Measurements from ENCODE around the gene LRG1. TPM values are rescaled to one million over a fixed set of nuclear protein-coding genes. Genes with fewer than 3 reads are reported as not detected.

LRG1 gene
- total RNA-seq, 1 experiment from 2014 or later: 0.51 TPM

- no peak for ATAC-seq
These were observed 22.9 kb downstream of the LRG1 start for GRCh38 chr19:4516939-4517300.

GRCh38 chr19:4516199-4516938 lies 23.5 kb downstream of the LRG1 start:
- Histone ChIP-seq H3K36me3 (ENCODE audit: low read depth, low read length) (no peaks in the 10 kb centered on the region), H3F3A (ENCODE audit: low read length, unreplicated experiment) (no peaks in the 10 kb centered on the region), H3K9ac (ENCODE audit: low read length) (no peak overlapping the region), H3K9me3 (ENCODE audit: low read length) (no peaks in the 10 kb centered on the region), H3K9me2 (replicated peaks; ENCODE audit: low read length) (no peaks in the 10 kb centered on the region), H3K4me1 (ENCODE audit: insufficient read depth, low read length) (peaks cover 19% of the 10 kb centered on the region), H3K27ac (ENCODE audit: low read length) (no peak overlapping the region), H3K79me2 (ENCODE audit: low read length) (no peaks in the 10 kb centered on the region), H2AFZ (ENCODE audit: low read length) (no peak overlapping the region), H3K4me3 (ENCODE audit: low read length) (no peak overlapping the region), H4K20me1 (ENCODE audit: low read length) (no peaks in the 10 kb centered on the region), H3K4me2 (ENCODE audit: low read length) (no peak overlapping the region), H3K27me3 (ENCODE audit: low read length) (no peaks in the 10 kb centered on the region)
- CTCF ChIA-PET: no interaction called here
- no TSS peak for BruUV-seq (replicated peaks)
- POLR2A ChIA-PET (ENCODE audit: unreplicated experiment): no interaction called here
- DNase-seq: no peak
- ATAC-seq: no peak
- intact Hi-C loops (cut with micrococcal nuclease): loop anchor here (5.0 kb wide), 1 partner anchor 44 kb away; the partner anchor contains the start of gene HDGFL2
- TF ChIP-seq EZH2phosphoT487 (IDR thresholded peaks at IDR 0.05; ENCODE audit: borderline replicate concordance, low read length): no peak
- no peak for TF ChIP-seq CTCF (conservative IDR thresholded peaks at IDR 0.05; ENCODE audit: low read depth, low read length)
- no peak for TF ChIP-seq EZH2 (IDR thresholded peaks at IDR 0.05; ENCODE audit: low read length, unreplicated experiment)

More at GRCh38 chr19:4516939-4517300, 22.9 kb downstream of the LRG1 start:
- CTCF ChIA-PET: no interaction called here
- Histone ChIP-seq H2AFZ (ENCODE audit: low read length) (no peak overlapping the region), H3K9me3 (ENCODE audit: low read length) (no peaks in the 10 kb centered on the region), H3K4me1 (ENCODE audit: insufficient read depth, low read length) (peaks cover 24% of the 10 kb centered on the region), H4K20me1 (ENCODE audit: low read length) (no peaks in the 10 kb centered on the region), H3K79me2 (ENCODE audit: low read length) (no peaks in the 10 kb centered on the region), H3K9ac (ENCODE audit: low read length) (no peak overlapping the region), H3F3A (ENCODE audit: low read length, unreplicated experiment) (no peaks in the 10 kb centered on the region), H3K27ac (ENCODE audit: low read length) (no peak overlapping the region), H3K4me3 (ENCODE audit: low read length) (no peak overlapping the region), H3K36me3 (ENCODE audit: low read depth, low read length) (no peaks in the 10 kb centered on the region), H3K9me2 (replicated peaks; ENCODE audit: low read length) (no peaks in the 10 kb centered on the region), H3K27me3 (ENCODE audit: low read length) (no peaks in the 10 kb centered on the region), H3K4me2 (ENCODE audit: low read length) (no peak overlapping the region)
- intact Hi-C loops (cut with micrococcal nuclease): loop anchor here (5.0 kb wide), 1 partner anchor 45 kb away; the partner anchor contains the start of gene HDGFL2
- BruUV-seq (replicated peaks): no TSS peak
- DNase-seq: no peak
- no peak for TF ChIP-seq CTCF (conservative IDR thresholded peaks at IDR 0.05; ENCODE audit: low read depth, low read length)
- no peak for TF ChIP-seq EZH2phosphoT487 (IDR thresholded peaks at IDR 0.05; ENCODE audit: borderline replicate concordance, low read length)
- TF ChIP-seq EZH2 (IDR thresholded peaks at IDR 0.05; ENCODE audit: low read length, unreplicated experiment): no peak
- POLR2A ChIA-PET (ENCODE audit: unreplicated experiment): no interaction called here

- Histone ChIP-seq H3K4me3 (ENCODE audit: low read length) (no peak overlapping the region), H3K9me3 (ENCODE audit: low read length) (no peaks in the 10 kb centered on the region), H2AFZ (ENCODE audit: low read length) (no peak overlapping the region), H3K27ac (ENCODE audit: low read length) (no peak overlapping the region), H3K9me2 (replicated peaks; ENCODE audit: low read length) (no peaks in the 10 kb centered on the region), H3K9ac (ENCODE audit: low read length) (no peak overlapping the region), H3K4me2 (ENCODE audit: low read length) (no peak overlapping the region), H3K4me1 (ENCODE audit: insufficient read depth, low read length) (peaks cover 15% of the 10 kb centered on the region), H3K79me2 (ENCODE audit: low read length) (no peaks in the 10 kb centered on the region), H3K27me3 (ENCODE audit: low read length) (no peaks in the 10 kb centered on the region), H3K36me3 (ENCODE audit: low read depth, low read length) (no peaks in the 10 kb centered on the region), H4K20me1 (ENCODE audit: low read length) (no peaks in the 10 kb centered on the region), H3F3A (ENCODE audit: low read length, unreplicated experiment) (no peaks in the 10 kb centered on the region)
- BruUV-seq (replicated peaks): TSS peak; percentile 11
- CTCF ChIA-PET: no interaction called here
- no peak for DNase-seq
- POLR2A ChIA-PET (ENCODE audit: unreplicated experiment): no interaction called here
- intact Hi-C loops (cut with micrococcal nuclease): loop anchor here (5.0 kb wide), 1 partner anchor 43 kb away; the partner anchor contains the start of gene HDGFL2
- no peak for ATAC-seq
- no peak for TF ChIP-seq CTCF (conservative IDR thresholded peaks at IDR 0.05; ENCODE audit: low read depth, low read length)
- TF ChIP-seq EZH2 (IDR thresholded peaks at IDR 0.05; ENCODE audit: low read length, unreplicated experiment): no peak
- TF ChIP-seq EZH2phosphoT487 (IDR thresholded peaks at IDR 0.05; ENCODE audit: borderline replicate concordance, low read length): no peak
These were observed 24.1 kb downstream of the LRG1 start for GRCh38 chr19:4515732-4516131.
